ENCODE measurements around the gene CNNM3.
"Not testable (repeated sequence)": the region's sequence is repeated elsewhere in the genome, so short reads cannot be mapped to it uniquely, and the experiment has no call there.

Gene CNNM3

GRCh38 chr2:96792772-96793749 lies 23.0 kb upstream of the CNNM3 start:
- no peak overlapping the region for H3K27ac ChIP-seq
- no peak for TF ChIP-seq CTCF (conservative IDR thresholded peaks at IDR 0.05)
- TF ChIP-seq ZFX (IDR thresholded peaks at IDR 0.05): no peak

GRCh38 chr2:96795076-96795475 lies 21.0 kb upstream of the CNNM3 start:
- TF ChIP-seq ZFX (IDR thresholded peaks at IDR 0.05) (no peak), CTCF (conservative IDR thresholded peaks at IDR 0.05) (no peak)
- H3K27ac ChIP-seq: no peak overlapping the region

GRCh38 chr2:96796497-96796896 lies 19.6 kb upstream of the CNNM3 start:
- not testable (repeated sequence) for H3K27ac ChIP-seq

GRCh38 chr2:96797066-96797625 lies 18.9 kb upstream of the CNNM3 start:
- no peak for TF ChIP-seq CTCF (conservative IDR thresholded peaks at IDR 0.05)
- no peak for TF ChIP-seq ZFX (IDR thresholded peaks at IDR 0.05)
- no peak overlapping the region for H3K27ac ChIP-seq

- TF ChIP-seq CTCF (conservative IDR thresholded peaks at IDR 0.05) (no peak), ZFX (IDR thresholded peaks at IDR 0.05) (no peak)
Observed at GRCh38 chr2:96798733-96799622, 17.1 kb upstream of the CNNM3 start.

GRCh38 chr2:96799623-96799935 lies 16.5 kb upstream of the CNNM3 start:
- no peak for TF ChIP-seq CTCF (conservative IDR thresholded peaks at IDR 0.05)
- no peak for TF ChIP-seq ZFX (IDR thresholded peaks at IDR 0.05)
- no peak overlapping the region for H3K27ac ChIP-seq

More at GRCh38 chr2:96798733-96799622, 17.1 kb upstream of the CNNM3 start:
- no peak overlapping the region for H3K27ac ChIP-seq

GRCh38 chr2:96800061-96801004 lies 15.7 kb upstream of the CNNM3 start:
- H3K27ac ChIP-seq: peak overlapping the region; percentile 16; the same call in 1 of the 2 replicates

More at GRCh38 chr2:96800061-96801004, 15.7 kb upstream of the CNNM3 start:
- no peak for TF ChIP-seq ZFX (IDR thresholded peaks at IDR 0.05)
- no peak for TF ChIP-seq CTCF (conservative IDR thresholded peaks at IDR 0.05)

All from C4-2B (cell line).